ENCODE results near the gene HTT.

The HTT gene

DNA sequence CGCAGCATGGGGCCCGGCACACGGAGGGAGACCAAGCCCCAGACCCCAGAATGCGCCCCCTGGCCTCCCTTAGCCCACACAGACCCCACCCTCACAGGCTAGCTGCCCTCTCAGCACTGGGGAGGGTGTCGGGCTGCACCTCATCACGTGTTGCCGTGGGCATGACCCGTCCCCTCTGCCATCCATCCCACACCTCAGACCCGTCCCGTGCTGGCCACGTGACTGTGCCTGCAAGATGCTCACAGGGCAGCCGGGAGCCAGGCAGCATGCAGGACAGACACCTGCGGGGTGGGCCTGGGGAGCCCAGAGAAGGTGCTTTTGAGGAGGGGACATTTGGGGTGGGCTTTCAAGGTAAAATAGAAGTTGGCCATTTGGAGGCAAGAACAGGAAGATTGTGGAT lies 179.3 kb downstream of the HTT start:
- no peak for DNase-seq

DNA sequence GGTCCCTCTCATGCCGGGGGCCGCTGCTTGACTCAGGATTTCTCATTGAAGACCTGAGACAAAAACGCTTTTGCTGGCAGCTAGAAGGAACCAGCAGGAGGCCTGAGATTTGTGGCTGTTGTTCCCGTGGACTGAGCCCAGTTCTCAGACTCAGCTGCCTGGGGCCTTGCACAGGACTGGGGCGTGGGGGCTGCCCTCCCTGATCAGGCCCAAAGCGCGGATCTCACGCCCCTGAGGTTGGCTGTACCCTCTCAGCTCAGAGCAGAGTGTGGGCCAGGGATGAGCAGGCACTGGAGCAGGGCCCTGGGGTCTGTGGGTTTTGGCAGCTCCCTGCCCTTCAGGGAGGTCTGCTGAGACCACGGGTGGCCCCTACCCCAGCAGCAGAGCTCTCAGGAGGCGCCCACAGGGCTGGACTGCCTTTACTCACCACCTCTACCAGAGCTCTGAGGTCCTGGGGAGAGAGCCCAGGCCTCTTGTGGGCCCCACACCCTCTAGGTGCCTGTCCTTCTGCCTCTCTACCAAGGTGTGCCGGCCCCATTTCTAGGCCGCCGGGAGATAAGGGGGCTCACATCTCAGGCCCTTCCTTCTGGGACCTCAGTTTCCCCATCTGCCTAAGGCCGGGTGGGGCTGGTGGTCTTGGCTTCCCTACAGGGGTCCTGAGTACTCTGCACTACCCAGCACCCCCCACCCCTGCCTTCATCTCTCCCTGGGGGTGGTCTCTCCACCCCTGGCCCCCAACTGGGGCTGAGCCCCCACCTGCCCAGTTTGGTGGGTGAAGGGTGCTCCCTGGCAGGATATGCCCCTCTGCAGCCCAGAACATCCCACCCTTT lies 180.0 kb downstream of the HTT start:
- DNase-seq = no peak

DNA sequence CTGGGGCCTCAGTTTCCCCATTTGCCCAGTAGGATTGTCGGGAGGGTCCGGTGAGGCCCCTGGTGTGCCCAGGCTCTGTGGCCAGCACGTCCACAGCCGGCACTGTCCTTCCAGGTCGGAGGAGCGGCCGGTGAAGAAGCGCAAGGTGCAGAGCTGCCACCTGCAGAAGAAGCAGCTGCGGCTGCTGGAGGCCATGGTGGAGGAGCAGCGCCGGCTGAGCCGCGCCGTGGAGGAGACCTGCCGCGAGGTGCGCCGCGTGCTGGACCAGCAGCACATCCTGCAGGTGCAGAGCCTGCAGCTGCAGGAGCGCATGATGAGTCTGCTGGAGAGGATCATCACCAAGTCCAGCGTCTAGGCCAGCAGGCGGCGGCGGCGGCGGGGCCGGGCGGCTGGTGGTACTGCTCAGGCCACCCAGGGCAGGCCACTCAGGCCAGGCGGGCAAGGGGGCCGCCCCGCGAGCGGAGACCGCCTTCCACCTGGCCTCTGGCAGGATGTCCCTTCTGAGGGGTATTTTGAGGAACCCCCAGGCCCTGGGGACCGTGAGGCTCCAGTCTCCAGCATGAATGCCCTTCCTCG lies 181.2 kb downstream of the HTT start:
- DNase-seq = no peak

DNA sequence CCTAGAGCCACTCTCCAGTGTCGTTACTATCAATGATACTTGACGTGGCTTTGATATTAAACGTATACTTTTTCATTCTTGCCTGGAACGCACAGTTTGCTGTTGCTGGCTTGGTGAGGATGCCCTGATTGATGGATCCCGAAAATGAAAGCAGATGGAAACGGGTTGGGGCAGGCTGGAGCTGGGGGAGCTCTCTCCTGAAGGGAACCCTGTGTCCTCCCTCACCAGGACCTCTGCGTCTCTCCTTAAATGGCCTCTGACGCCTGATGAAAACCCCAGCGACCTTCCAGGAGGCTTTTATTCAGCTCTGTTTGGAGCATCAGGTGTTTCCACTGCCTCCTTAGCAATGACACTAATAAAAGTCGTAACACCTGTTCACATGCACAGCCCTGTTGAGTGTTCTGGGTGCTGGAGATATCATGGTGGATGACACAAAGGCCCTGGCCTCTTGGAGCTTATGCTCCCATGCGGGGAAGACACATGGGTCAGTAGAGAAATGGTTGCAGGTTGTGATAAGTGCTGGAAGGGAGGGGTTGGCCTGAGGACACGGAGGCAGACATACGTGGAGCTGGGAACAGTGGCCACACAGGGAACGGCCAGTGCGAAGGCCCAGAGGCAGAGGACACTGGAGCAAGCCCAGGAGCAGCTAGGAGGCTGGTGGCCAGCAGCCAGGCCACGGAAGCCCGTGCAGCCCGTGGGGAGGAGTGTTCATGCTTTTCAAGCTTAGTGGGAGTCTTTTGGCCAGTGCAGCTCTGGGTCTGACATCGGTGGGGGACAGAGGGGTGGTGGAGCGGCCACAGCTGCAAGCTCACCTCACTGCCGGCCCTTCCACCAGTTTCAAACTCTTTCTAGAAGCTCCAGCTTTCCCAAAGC lies 182.0 kb downstream of the HTT start:
- no peak for DNase-seq

DNA sequence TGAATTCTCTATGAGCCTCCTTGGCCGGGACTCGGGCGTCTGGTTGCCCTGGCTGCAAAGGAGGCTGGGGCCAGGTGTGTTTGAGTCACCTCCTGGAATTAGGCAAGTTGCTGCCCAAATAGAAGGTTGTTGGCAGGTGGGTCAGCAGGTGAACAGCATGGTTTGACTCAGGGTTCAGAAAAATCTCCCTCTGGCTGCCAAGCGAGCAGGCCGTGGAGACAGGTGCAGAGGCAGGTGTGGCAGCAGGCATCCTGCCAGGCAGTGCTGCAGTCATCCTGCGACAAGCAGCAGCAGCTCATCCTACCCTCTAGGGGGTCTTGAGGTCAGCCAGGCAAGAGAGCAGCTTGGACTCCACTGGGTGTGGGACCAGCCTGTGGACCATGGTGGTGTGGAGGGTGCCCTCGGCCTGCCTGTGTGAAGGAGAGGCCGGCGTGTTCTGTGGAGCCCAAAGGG lies 182.6 kb downstream of the HTT start:
- DNase-seq = no peak

DNA sequence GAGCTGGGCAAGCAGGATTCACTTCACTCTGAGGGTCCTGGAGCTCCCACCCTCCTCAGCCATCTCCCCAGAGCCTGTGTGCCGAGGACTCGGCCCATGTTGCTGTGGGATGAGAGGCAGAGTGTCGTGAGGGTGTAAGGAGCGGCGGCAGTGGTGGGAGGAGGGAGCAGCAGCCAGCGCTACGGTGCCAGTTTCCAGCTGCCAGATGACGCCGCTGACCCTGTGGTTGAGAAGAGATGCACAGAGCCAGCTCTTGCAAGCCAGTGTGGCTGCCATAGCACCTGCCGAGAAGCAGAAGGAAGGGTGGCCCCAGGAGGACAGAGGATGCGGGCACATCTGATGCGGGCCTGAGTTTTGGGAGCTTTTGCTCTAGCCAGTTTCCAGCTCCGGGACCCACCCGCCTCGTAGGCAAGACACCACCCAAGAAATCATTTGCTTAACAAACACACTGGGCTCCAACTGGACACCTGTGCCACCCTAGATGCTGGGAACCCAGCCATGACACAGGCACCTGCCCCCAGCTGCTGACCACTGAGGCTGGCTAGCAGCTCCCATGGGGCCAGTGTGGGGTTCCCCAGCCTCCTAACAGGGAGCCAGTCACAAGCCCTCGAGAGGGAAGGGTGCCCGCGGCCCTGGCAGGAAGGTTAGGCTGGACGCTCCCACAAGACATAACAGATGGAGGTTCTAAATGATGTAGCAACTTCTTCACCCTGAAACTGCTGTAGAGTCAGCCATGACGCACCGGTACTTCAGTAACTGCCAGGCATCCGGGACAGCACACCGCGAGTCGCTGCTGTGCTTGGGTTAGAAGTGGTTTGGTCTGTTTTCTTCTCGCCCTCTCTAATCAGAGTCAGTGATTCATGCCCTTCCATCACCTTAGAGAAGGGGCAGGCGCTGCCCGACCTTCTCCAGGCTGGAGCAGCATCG lies 183.3 kb downstream of the HTT start:
- DNase-seq = no peak

DNA sequence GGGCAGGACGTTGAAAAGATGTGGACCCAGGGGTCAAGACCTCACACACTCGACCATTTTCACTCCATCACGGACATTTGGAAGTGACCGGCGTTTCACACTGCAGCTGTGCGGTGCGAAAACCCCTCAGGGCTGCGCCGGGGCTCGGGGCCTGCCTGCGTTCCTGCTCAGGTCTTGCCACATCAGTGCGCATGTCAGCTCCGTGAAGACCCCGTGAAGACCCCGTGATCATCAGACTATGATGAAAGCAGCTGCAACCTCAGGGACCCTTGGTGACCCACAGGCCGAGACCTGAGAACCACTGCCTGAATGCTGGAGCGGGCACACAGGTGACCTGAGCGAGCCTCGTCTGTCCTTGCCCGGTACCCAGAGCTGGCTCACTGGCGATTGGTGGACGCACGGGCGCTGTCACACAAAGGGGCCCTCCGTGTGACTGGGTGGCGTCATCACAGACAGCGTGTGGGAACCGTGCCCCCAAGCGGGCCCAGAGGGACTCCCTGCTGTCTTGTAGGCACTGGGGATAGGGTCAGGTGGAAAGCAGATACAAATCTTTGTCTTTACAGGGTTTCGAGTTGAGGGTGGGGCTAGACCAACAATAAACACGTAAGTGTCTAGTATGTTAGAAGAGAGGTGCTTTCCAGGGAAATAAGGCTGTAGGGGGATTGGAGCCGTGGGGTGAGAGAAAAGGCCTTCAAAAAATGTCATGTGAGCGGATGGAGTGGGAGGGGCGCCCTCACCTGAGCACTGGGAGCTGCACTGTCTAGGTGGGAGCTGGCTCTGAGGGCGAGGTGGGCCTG lies 187.1 kb downstream of the HTT start:
- no peak for DNase-seq

DNA sequence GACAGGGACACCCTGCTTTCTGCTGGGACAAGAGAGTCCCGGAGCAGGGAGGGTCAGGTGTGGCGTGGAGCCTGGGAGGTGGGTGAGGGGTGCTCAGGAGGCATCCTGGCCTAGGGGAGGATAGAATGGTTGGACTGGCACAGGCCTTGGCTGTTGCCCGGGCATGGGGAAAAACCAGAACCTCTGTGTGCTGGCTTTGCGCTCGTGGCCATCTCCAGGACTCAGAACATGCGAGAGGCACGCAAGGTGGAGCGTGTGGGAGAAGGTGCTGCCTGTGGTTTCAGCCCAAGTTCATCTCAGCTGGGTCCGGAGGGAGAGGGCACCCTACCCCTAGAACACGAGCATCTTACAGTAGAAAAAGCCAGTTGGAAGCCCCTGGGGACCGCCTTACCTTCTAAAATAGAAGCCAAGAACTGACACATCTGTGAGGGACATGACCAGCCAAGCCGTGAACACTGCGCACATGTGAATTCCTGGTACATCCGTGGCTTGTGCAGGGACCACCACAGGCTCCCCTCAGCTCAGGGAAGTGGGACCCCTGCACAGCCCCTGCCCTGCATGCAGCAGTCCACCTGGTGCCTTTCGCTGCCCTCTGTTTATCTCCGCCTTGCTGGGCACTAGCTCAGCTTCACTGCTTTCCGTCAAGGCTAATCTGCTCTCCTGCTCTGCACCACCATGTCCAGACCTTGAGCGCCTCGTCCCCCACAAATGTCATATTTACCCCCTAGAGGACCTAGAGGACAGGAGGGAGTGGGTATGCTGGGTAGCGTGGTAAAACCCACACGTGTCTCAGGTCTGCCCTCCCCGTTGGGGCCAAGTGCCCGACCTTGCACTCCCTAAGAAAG lies 187.9 kb downstream of the HTT start:
- DNase-seq = no peak

DNA sequence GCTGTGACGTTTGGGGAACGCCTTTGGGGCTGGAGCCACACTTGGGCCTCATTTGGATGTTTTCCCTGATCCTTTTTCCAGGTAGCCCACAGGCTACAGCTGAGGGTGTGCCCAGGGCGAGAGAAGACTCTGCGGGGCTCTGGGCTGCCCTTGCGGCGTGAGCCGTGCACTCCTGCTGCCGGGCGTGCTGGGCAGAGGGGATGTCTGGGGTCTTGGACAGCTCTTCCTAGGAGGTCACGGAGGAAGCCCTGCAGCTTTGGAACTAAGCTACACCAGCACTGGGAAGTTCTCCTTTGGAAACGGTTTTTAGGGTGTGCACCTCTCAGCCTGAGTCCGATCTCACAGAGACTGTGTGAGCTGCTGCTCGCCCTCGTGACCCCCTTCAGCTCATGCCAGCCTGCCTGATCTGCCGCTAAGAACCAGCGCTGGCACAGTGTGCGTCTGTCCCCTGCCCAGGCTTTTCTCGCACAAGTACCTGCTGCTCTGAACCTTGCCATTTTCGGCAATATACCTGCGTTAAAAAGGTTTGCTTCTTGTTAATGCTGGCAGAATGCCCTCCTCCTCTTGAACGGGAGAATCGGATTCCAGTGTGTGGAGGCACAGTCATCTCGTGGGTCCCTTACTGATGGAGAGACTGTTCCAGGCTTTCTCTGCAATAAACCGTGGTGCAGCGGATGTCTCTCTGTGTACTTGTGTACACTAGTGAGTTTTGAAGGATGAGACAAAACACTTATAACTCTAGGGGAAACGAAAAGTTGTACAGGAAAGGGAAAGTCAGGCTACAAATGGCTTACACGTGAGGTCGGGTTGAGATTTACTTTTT lies 188.8 kb downstream of the HTT start:
- DNase-seq = no peak

DNA sequence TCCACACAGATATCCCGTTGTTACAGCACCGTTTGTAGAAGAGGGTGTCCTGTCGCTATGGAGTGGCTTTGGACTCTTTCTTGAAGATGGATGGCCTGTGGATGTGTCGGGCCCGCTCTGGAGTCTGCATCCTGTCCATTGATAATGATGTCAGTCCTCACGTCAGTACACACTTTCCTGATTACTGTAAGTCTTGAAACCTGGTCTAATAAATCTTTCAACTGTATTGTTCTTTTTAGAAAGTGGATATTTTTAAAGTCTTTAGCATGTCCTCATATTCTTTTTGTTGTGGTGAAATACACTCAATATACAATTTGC lies 189.4 kb downstream of the HTT start:
- no peak for DNase-seq

DNA sequence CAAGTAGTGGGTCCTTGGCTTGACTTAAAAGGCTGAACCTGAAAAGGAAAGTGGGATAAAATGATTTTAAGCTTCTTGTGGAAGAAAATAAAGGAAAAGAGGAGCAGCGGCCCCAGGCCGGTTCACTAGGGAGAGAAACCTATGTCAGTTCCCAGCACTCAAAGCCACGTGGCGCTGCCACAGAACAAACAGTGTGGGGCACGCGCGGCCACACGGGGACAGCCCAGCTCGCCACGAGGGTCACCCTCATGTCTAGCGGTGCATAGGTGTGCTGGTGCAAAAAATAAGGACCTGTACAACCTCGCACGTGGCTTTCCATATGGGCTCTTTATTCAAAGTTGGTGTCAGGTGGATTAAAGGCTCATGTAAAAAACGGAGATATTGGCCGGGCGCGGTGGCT lies 191.6 kb downstream of the HTT start:
- no peak for DNase-seq

DNA sequence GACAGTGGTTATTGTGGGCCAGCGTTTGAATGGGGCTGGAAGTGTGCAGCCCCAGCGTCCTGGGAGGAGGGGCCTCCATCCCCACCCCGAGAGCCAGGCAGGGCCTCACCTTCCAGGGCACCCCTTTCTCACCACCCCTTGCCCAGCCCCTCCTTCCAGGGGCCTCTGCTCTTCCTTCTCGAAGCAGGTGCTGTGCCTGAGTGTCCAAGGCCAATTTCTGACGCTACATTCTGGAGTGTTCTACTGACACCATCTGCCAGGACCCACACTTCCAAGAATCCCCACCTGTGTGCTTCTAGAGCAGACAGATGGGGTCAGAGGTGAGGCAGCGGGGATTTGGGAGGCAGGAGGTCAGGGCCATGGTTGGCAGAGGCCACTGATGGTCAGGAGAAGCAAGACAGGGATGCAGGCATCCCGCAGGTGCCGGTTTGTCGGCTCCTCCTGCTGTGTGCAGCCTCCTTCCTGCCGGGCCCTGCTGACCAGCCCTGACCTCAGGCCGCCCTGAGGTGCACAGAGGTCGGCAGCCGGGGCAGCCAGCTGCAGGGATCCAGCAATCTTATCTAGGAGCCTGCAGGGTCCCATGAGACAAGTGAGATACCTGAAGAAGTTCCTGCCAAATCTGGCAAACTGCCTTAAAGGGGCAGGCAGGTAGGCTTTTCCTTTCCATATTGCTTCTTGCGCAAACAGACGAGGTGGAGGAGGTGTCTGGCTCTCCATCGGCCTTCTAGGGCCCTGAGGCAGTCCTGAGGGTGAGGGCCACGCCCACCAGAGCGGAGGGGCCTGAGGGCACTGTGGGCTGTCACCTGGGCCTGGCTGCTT lies 193.3 kb downstream of the HTT start:
- no peak for DNase-seq

DNA sequence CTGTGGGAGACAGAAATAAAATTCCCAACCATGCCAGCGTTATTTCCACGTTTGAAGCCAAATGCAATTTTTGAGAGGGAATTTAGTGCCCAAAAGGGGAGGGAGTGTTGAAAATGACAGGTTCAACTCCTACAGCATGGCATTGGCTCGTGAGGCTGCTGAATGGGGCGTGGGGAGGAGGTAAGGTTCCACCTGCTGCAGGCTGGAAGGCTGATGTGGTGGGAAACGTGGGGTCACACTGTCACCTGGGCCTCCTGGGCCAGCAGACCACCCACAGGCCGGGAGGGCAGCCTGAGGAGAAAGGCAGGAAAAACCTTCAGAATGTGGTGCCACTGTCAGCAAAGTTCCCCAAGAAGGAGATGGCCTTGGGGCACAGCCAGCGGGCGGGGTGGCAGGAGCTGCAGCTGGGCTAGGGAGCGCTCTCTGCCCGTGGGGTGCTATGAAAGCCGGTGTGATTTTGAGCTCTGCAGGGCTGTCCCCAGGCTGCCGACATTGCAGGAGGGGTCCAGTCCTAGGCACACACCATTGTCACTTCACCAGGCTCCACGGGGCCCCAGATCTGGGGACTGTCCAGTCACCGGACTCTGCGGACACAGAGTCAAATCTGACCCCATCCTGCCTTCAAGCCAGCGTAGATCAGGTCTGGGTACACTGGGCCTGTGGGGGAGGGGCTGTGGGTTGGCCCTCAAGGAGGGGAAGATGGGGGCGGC lies 194.1 kb downstream of the HTT start:
- DNase-seq = no peak

DNA sequence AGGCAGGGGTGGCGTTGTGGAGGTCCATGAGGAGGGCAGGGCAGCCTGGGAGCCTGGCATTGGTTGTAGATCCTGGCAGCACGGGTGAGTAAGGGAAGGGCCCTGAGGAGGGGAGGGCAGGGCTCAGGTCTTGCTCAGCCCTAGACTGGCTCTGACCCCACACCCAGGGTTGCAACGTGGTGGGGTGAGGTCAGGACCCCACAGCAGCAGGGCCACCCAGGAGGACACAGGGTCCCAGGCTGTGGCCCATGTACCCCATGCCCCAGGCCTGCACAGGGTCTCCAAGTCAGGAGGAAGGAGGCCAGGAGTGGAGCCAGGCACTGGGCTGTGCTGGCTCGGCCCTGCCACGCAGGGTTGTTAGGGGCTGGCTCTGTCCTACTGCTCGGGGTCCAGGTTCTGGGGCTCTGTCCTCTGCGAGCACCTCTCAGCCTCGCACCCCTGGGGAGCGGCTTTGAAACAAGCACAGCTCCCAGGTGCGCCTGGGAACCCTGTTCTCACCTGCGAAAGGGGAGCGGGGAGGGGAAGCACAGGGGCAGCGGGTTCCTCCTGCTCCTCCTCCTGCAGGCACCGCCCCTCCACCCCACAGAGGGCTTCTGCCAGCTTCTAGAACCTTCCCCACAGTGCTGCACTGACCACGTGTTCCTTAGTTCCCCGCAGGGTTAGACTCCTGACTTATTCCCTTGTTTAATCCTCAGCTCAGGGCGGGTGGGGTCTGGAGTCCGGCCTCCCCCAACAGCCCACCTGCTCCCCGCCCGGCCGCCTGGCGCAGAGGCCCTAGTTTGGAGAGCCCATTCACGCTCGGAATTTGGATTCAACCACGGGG lies 194.8 kb downstream of the HTT start:
- DNase-seq = no peak

DNA sequence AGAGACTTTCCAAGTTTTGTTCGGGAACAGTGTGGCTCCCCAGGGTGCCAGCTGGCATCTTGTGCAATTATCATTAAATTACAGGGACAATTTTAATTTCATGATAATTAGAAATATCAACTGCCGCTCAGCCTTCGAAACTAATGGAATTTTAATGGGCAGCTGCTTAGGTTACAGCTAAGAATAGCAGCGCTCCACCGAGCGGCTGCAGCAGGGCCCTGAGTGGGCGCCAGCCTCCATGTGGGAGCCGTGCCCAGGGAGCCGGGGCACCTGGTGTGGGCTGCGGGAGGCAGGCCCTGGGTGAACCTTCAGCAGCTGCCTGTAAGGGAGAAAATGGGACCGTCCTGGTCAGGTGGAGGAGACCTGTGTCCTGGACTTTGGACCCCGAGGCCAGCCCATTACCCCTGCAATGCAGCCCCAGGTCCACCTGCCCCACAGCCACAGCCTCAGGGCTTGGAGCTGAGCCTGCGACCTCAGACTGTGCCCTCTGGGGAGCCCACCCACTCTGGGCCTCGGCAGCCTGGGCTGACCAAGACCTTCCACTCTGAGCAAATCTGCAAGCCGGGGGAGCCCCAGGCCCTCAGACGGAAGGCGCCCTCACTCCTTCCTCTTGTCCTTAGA lies 195.6 kb downstream of the HTT start:
- no peak for DNase-seq

DNA sequence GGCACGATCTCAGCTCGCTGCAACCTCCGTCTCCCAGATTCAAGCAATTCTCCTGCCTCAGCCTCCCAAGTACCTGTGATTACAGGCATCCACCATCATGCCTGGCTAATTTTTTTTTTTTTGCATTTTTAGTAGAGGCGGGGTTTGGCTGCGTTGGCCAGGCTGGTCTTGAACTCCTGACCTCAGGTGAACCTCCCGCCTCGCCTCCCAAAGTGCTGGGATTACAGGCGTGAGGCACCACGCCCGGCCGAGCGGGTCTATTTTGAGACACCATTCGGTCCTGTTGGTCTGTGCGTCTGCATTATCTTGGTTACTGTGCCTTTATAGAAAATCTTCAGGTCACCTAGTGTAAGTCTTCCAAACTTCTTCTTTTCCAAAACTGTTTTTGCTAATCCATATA lies 196.7 kb downstream of the HTT start:
- no peak for DNase-seq

DNA sequence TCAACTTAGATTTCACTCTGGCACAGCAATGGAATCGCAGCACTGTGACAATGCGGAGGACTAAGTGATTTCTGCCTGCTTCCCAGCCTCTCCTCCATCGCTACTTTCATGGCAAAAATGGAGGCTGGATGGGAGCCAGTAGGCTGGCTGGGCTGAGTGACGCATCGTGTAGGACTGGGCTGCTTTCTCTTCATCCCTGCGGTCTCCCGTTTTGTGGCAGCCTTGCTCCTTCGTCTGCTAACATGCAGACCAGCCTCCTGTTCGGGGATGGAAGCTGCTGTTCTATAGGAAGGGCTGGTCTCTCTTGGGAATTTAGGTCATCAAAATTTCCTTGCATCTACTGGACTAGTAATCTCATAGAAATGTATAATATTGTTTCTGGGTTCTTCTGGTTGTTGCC lies 202.5 kb downstream of the HTT start:
- DNase-seq = no peak
